GM12878 (cell line): ENCODE data around the gene B4GALNT2.

Experiments used
- CTCF ChIP-seq, 3 experiments: IDR thresholded peaks in 2 of 3; conservative IDR thresholded peaks in 1 of 3; 2 replicates each; pipeline ENCODE4 v1.5.1; 2011; ENCODE audit warnings: low read depth in 3 of 3, low read length in 3 of 3, mild to moderate bottlenecking in 3 of 3, control low read depth in 2 of 3, moderate library complexity in 2 of 3, inconsistent platforms in 1 of 3, mixed read lengths in 1 of 3; ENCODE audit not compliant: control insufficient read depth in 2 of 3, insufficient read depth in 1 of 3; ENCODE audit errors: extremely low read depth in 1 of 3
- USF1 ChIP-seq: IDR thresholded peaks from 2 replicates; pipeline ENCODE4 v1.6.1; 2011; ENCODE audit warnings: borderline replicate concordance, low read depth, mild to moderate bottlenecking, moderate library complexity, mixed read lengths, low read length; ENCODE audit not compliant: insufficient read depth; ENCODE audit errors: extremely low read length

GRCh38 chr17:49170216-49170615 lies 37.6 kb downstream of the B4GALNT2 start:
- no peak for TF ChIP-seq USF1
- TF ChIP-seq CTCF (IDR thresholded peaks at IDR 0.05 in 2 of 3, conservative IDR thresholded peaks at IDR 0.05 in 1 of 3; ENCODE audit: control insufficient read depth in 2 of 3, extremely low read depth in 1 of 3, insufficient read depth in 1 of 3, low read depth in 3 of 3, low read length in 3 of 3) = no peak
